AG10803 (cell line): ENCODE results near the gene LONP1.

Experiments
- DNase-seq: peaks from one replicate; pipeline ENCODE4 v3.0.0; 2010; ENCODE audit warnings: low read depth
- H3K4me3 ChIP-seq: 2 replicates; pipeline ENCODE4 v1.5.1; 2011; ENCODE audit warnings: mild to moderate bottlenecking, low read length, control low read depth
- TF ChIP-seq, protein P1 (sequence below): conservative IDR thresholded peaks from 2 replicates; pipeline ENCODE4 v1.5.1; 2011; ENCODE audit warnings: mild to moderate bottlenecking, low read length, control low read depth, inconsistent platforms

Gene LONP1

DNA sequence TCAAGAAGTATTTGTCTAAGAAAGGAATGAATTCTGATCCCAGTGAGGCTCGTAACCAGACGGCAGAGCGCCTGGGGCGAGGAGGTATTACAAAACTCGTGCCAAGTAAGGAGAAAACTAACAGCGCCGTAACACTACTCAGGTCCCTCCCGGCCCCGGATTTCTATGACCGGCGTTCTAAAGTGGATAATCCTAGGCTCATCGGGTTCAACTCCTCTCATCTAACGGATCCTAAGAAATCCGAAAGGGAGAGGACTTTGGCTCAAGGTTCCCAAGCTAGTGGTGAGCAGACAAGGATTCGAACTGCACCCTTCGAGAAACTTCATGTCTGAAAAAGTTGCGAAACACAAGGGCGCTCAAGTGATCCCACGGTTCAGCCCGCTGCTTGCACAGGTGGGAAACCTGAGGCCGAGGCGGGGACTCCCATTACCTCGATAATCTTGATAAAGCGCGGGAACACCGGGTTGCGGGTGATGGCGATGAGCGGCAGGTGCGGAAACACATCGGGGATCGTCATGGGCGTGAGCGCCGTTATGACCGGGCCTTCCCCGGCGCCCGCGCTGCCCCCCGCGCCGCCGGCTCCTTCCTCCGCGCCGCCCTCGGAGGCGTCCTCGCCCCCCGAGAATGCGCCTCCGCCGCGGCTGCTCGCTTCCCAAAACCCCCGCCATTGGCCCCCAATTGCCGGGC lies 529 bp downstream of the LONP1 start:
- TF ChIP-seq, protein P1, sequence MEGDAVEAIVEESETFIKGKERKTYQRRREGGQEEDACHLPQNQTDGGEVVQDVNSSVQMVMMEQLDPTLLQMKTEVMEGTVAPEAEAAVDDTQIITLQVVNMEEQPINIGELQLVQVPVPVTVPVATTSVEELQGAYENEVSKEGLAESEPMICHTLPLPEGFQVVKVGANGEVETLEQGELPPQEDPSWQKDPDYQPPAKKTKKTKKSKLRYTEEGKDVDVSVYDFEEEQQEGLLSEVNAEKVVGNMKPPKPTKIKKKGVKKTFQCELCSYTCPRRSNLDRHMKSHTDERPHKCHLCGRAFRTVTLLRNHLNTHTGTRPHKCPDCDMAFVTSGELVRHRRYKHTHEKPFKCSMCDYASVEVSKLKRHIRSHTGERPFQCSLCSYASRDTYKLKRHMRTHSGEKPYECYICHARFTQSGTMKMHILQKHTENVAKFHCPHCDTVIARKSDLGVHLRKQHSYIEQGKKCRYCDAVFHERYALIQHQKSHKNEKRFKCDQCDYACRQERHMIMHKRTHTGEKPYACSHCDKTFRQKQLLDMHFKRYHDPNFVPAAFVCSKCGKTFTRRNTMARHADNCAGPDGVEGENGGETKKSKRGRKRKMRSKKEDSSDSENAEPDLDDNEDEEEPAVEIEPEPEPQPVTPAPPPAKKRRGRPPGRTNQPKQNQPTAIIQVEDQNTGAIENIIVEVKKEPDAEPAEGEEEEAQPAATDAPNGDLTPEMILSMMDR = no peak
- peak overlapping the region; percentile 81 for H3K4me3 ChIP-seq
- peak; percentile 35 for DNase-seq

DNA sequence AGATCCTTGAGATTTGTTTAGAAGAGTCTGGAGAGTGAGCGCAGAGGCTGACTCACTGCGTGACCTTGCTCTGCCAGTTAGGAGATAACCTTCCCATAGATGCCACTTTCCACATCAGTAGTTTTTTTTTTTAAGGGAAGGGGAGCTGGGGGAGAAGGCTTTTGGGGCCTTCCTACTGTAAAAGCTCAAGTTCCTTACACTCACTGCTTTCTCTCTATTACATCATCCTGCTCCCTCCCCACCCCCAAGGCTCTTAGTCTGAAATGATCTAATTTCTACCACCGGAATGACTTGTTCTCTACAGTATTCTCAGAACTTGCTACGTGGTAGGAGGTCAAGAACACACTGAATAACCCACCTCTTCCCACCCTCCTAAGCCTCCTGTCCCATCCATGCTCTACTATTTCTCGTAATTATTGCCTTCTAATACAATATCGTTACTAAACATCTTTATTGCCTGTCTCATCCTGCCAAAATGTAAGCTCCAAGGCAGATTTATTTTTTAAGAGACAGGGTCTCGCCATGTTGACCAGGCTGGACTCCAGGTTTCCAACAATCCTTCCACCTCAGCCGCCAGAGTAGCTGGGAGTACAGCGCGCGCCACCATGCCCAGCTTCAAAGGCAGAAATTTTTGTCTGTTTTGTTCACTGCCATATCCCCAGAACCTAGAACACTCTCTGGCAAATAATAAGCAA lies 1.2 kb downstream of the LONP1 start:
- H3K4me3 ChIP-seq = peak overlapping the region; percentile 81
- peak; percentile 94 for DNase-seq
- TF ChIP-seq, protein P1 = no peak

DNA sequence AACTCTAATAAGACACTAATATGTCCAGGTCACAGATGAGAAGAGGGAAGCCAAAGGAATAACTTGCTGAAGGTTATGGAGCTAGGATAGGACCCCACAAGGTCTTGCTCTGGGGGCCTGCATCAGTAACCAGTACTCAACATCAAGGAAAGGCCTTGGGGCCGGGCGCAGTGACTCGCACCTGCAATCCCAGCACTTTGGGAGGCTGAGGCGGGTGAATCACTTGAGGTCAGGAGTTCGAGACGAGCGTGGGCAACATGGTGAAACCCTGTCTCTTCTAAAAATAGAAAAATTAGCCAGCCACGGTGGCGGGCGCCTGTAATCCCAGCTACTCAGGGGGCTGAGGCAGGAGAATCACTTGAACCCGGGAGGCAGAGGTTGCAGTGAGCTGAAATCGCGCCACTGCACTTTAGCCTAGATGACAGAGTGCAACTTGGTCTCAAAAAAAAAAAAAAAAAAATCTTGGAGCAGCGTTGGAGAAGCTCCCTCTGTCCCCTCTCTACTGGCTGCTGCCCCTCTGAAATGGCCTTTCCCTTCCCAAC lies 1.8 kb downstream of the LONP1 start:
- TF ChIP-seq, protein P1 = no peak
- peak overlapping the region; percentile 81 for H3K4me3 ChIP-seq
- DNase-seq = peak; percentile 55

DNA sequence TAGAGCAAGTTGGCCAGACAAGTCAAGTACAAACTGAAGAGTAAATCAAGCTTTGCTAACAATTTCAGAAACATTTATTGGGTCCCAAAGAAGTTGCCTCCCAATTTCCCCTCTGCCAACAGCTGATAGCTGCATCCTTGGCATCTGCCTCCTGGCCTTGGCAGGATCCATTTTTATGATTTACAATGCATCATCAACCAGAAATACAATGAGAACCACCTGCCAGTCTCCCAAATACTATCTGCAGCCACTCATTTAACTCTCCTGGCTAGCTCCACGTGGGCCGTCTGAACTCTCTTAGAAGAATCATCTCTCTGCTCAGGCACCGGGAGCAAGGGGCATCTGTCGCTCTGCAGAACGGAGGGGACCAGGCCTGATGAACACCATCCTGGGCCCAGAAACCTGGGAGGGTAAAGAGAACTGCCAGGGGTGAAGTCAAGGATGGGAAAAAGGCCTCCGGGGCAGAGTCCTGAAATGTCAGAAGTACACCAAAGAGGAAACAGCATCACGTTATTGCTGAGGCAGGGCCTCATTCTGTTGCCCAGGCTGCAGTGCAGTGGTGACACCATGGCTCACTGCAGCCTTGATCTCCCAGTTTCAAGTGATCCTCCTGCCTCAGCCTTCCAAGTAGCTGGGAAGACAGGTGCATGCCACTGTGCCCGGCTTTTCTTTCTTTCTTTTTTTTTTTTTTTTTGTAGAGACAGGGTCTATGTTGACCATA lies 2.6 kb downstream of the LONP1 start:
- H3K4me3 ChIP-seq = peak overlapping the region; percentile 81
- TF ChIP-seq, protein P1 = no peak
- DNase-seq = no peak

DNA sequence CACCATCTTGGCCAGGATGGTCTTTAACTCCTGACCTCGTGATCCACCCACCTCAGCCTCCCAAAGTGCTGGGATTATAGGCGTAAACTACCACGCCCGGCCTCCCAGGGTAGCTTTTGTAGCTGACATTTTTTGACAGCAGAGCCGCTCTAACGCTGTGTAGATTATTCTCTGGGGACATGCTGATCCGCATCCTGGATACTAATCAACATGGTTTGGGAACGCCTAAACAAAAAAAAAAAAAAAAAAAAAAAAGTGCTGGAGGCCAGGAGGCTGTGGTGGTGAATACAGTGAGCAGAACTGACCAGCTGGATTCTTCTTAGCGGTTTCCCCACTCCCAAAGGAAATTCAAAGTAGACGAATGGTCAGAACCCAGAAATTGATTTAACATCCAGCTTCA lies 5.1 kb downstream of the LONP1 start:
- DNase-seq = no peak
- TF ChIP-seq, protein P1 = no peak

DNA sequence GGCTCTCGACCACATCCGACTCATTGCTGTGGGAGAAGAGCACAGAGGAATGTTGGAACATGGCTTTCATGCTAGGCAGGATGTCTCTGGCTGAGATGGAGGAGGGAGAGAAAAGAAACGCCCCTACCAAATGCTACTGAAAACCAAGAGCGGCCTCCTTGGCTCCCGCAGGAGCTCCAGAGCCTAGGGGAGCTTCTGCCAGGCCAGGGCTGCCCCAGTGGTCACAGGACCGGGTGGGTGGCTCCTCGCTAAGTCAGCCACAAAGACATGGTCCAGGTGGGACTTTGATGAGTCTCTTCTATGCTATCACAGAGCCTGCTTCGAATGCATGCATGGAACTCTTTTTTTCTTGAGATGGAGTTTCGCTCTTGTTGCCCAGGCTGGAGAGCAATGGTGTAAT lies 6.7 kb downstream of the LONP1 start:
- TF ChIP-seq, protein P1 = no peak
- H3K4me3 ChIP-seq = no peak overlapping the region
- DNase-seq = no peak

More for the DNA sequence above, 5.1 kb downstream of the LONP1 start:
- H3K4me3 ChIP-seq = no peak overlapping the region
